ENCODE data around the gene PRRC2C.
"Not testable (repeated sequence)": the region's sequence is repeated elsewhere in the genome, so short reads cannot be mapped to it uniquely, and the experiment has no call there.

PRRC2C gene

GRCh38 chr1:171611306-171611705 lies 126.0 kb downstream of the PRRC2C start:
- CTCF ChIA-PET = no interaction called here
- Mint-ChIP-seq H3K27me3 (no peaks in the 10 kb centered on the region), H3K4me3 (no peak overlapping the region), H3K36me3 (no peaks in the 10 kb centered on the region), H3K27ac (no peak overlapping the region), H3K4me1 (no peaks in the 10 kb centered on the region), H3K9me3 (no peaks in the 10 kb centered on the region)
- no peak for DNase-seq

GRCh38 chr1:171613282-171613681 lies 128.0 kb downstream of the PRRC2C start:
- Mint-ChIP-seq H3K4me3 (no peak overlapping the region), H3K36me3 (no peaks in the 10 kb centered on the region), H3K4me1 (no peaks in the 10 kb centered on the region), H3K9me3 (no peaks in the 10 kb centered on the region), H3K27me3 (peaks cover 6% of the 10 kb centered on the region), H3K27ac (no peak overlapping the region)
- CTCF ChIA-PET = no interaction called here
- no peak for DNase-seq

- H3K36me3 Mint-ChIP-seq, H3K27ac Mint-ChIP-seq, H3K4me1 Mint-ChIP-seq, H3K4me3 Mint-ChIP-seq, H3K27me3 Mint-ChIP-seq, CTCF ChIA-PET, DNase-seq, H3K9me3 Mint-ChIP-seq: not testable (repeated sequence)
Measured at GRCh38 chr1:171615122-171615906, 130.0 kb downstream of the PRRC2C start.

- Mint-ChIP-seq H3K4me3 (no peak overlapping the region), H3K9me3 (no peaks in the 10 kb centered on the region), H3K27me3 (peaks cover 6% of the 10 kb centered on the region), H3K36me3 (no peaks in the 10 kb centered on the region), H3K4me1 (no peaks in the 10 kb centered on the region), H3K27ac (no peak overlapping the region)
- CTCF ChIA-PET = no interaction called here
- no peak for DNase-seq
Measured at GRCh38 chr1:171616586-171616985, 131.3 kb downstream of the PRRC2C start.

- H3K4me1 Mint-ChIP-seq = no peaks in the 10 kb centered on the region
- CTCF ChIA-PET = no interaction called here
- DNase-seq = no peak
- no peak within 1 kb of the TSS for H3K27ac Mint-ChIP-seq
- no peak within 1 kb of the TSS for H3K4me3 Mint-ChIP-seq
- H3K27me3 Mint-ChIP-seq = peaks cover 6% of the 10 kb centered on the region
- no peaks in the 10 kb centered on the region for H3K36me3 Mint-ChIP-seq
- no peaks in the 10 kb centered on the region for H3K9me3 Mint-ChIP-seq
Measured at GRCh38 chr1:171622152-171622462, 136.8 kb downstream of the PRRC2C start, which contains the start of gene MYOCOS. Gene MYOCOS, plus strand, starts transcription at chr1:171622243. Its CDS starts 1,641 bp downstream, at chr1:171623884.

GRCh38 chr1:171623651-171624331 lies 138.5 kb downstream of the PRRC2C start:
- no peak overlapping the region for H3K27ac Mint-ChIP-seq
- no peaks in the 10 kb centered on the region for H3K9me3 Mint-ChIP-seq
- no peak overlapping the region for H3K4me3 Mint-ChIP-seq
- no peaks in the 10 kb centered on the region for H3K4me1 Mint-ChIP-seq
- DNase-seq = no peak
- no peaks in the 10 kb centered on the region for H3K36me3 Mint-ChIP-seq
- CTCF ChIA-PET = no interaction called here
- no peaks in the 10 kb centered on the region for H3K27me3 Mint-ChIP-seq

- H3K27me3 Mint-ChIP-seq = peaks cover 6% of the 10 kb centered on the region
- CTCF ChIA-PET = no interaction called here
- H3K36me3 Mint-ChIP-seq = no peaks in the 10 kb centered on the region
- H3K9me3 Mint-ChIP-seq = no peaks in the 10 kb centered on the region
- H3K4me3 Mint-ChIP-seq = no peak overlapping the region
- H3K4me1 Mint-ChIP-seq = no peaks in the 10 kb centered on the region
- no peak overlapping the region for H3K27ac Mint-ChIP-seq
- no peak for DNase-seq
Measured at GRCh38 chr1:171625225-171625624, 139.9 kb downstream of the PRRC2C start.

GRCh38 chr1:171627020-171627419 lies 141.7 kb downstream of the PRRC2C start:
- CTCF ChIA-PET = no interaction called here
- H3K27me3 Mint-ChIP-seq = peaks cover 12% of the 10 kb centered on the region
- no peaks in the 10 kb centered on the region for H3K9me3 Mint-ChIP-seq
- no peak for DNase-seq
- H3K4me3 Mint-ChIP-seq = no peak overlapping the region
- H3K4me1 Mint-ChIP-seq = no peaks in the 10 kb centered on the region
- no peak overlapping the region for H3K27ac Mint-ChIP-seq
- H3K36me3 Mint-ChIP-seq = no peaks in the 10 kb centered on the region

- CTCF ChIA-PET = no interaction called here
- Mint-ChIP-seq H3K36me3 (no peaks in the 10 kb centered on the region), H3K27me3 (peaks cover 17% of the 10 kb centered on the region), H3K27ac (no peak overlapping the region), H3K4me1 (no peaks in the 10 kb centered on the region), H3K9me3 (no peaks in the 10 kb centered on the region), H3K4me3 (no peak overlapping the region)
- DNase-seq = no peak
Measured at GRCh38 chr1:171628225-171628624, 142.9 kb downstream of the PRRC2C start.

- Mint-ChIP-seq H3K27ac (no peak overlapping the region), H3K36me3 (no peaks in the 10 kb centered on the region), H3K4me1 (peaks cover 2% of the 10 kb centered on the region), H3K4me3 (no peak overlapping the region), H3K27me3 (peaks cover 14% of the 10 kb centered on the region), H3K9me3 (no peaks in the 10 kb centered on the region)
- CTCF ChIA-PET = interaction anchor here (2.9 kb wide), 1 partner anchor 9 kb away, joined by 16 read pairs; no protein-coding TSS in a partner anchor
- no peak for DNase-seq
Measured at GRCh38 chr1:171635661-171636060, 150.3 kb downstream of the PRRC2C start.

GRCh38 chr1:171636141-171636540 lies 150.8 kb downstream of the PRRC2C start:
- Mint-ChIP-seq H3K27me3 (peaks cover 10% of the 10 kb centered on the region), H3K27ac (no peak overlapping the region), H3K4me1 (peaks cover 2% of the 10 kb centered on the region), H3K36me3 (no peaks in the 10 kb centered on the region), H3K4me3 (no peak overlapping the region), H3K9me3 (no peaks in the 10 kb centered on the region)
- CTCF ChIA-PET = interaction anchor here (2.9 kb wide), 1 partner anchor 9 kb away, joined by 16 read pairs; no protein-coding TSS in a partner anchor
- DNase-seq = no peak

GRCh38 chr1:171637928-171638576 lies 152.7 kb downstream of the PRRC2C start:
- CTCF ChIA-PET = no interaction called here

GRCh38 chr1:171640225-171640624 lies 154.9 kb downstream of the PRRC2C start:
- peaks cover 16% of the 10 kb centered on the region for H3K27me3 Mint-ChIP-seq
- no peak overlapping the region for H3K4me3 Mint-ChIP-seq

More at GRCh38 chr1:171637928-171638576, 152.7 kb downstream of the PRRC2C start:
- DNase-seq = no peak
- Mint-ChIP-seq H3K9me3 (no peaks in the 10 kb centered on the region), H3K36me3 (no peaks in the 10 kb centered on the region), H3K27ac (no peak overlapping the region), H3K4me1 (peaks cover 2% of the 10 kb centered on the region), H3K27me3 (peaks cover 11% of the 10 kb centered on the region), H3K4me3 (no peak overlapping the region)

GRCh38 chr1:171641076-171641864 lies 155.9 kb downstream of the PRRC2C start:
- no peak overlapping the region for H3K4me3 Mint-ChIP-seq
- H3K9me3 Mint-ChIP-seq = no peaks in the 10 kb centered on the region
- no peak overlapping the region for H3K27ac Mint-ChIP-seq
- CTCF ChIA-PET = interaction anchor here (1.2 to 6.8 kb wide), 2 partner anchors 75 to 345 kb away, joined by 4 to 89 read pairs; no protein-coding TSS in a partner anchor
- H3K36me3 Mint-ChIP-seq = no peaks in the 10 kb centered on the region
- no peak for DNase-seq
- H3K27me3 Mint-ChIP-seq = peaks cover 21% of the 10 kb centered on the region
- H3K4me1 Mint-ChIP-seq = peaks cover 4% of the 10 kb centered on the region

More at GRCh38 chr1:171640225-171640624, 154.9 kb downstream of the PRRC2C start:
- Mint-ChIP-seq H3K9me3 (no peaks in the 10 kb centered on the region), H3K4me1 (peaks cover 6% of the 10 kb centered on the region), H3K27ac (no peak overlapping the region), H3K36me3 (no peaks in the 10 kb centered on the region)
- no peak for DNase-seq
- CTCF ChIA-PET = no interaction called here

All from activated naive CD4-positive, alpha-beta T cell treated with anti-CD3 and anti-CD28 coated beads, Interleukin-2, amount 10 ng/mL, durations not matched to agents 7 days and 5 days (primary cell).